NCI-H2081 (cell line): Measurements from ENCODE around the gene DDO.

Source experiments
- DNase-seq, 2 experiments: peaks; one replicate each; lab custom pipeline; 2025; lab: John Stamatoyannopoulos, UW

Gene DDO, protein sequence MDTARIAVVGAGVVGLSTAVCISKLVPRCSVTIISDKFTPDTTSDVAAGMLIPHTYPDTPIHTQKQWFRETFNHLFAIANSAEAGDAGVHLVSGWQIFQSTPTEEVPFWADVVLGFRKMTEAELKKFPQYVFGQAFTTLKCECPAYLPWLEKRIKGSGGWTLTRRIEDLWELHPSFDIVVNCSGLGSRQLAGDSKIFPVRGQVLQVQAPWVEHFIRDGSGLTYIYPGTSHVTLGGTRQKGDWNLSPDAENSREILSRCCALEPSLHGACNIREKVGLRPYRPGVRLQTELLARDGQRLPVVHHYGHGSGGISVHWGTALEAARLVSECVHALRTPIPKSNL

DNA sequence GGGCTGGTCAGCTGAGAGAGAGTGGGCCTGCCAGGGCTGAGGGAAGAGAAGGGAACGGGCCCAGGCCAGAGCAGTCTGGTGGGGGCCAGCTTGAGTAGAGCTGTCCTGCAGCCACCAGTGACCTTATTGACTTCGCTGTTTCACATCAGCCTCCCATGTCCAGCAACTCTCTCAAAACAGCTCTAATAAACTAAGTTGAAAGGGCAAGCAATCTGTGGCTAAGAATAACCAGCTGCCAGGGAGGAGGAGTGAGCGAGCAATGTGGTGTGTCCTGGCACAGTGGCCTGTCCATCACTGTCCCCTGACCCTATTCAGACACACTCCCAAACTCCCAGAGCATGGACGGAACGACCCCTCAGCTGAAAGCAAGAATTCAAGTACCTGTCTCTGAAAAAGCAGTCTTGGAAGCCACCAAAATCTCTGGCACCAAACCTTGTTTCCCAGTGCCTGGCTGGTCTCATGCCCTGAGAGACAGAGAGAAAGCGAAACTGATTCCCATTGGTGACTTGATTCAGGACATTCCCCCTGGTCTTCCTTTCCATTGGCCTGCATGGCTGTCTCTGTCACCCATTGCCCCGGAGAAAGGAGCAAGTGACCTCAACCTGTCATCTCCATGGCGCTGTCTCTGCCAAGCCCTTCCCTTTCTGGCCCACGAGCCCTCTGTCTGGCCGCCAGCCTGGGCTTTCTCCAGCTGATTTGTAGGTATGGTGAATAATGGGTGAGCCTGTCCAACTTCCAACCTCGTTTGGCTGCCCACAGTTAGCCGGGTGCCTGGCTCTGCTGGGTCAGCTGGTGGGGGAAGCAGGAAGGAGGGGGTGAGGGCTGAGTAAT lies at the start of gene DDO:
TSS of gene DDO (minus strand) at position 490 of the 831 bp plus-strand sequence. CDS start 2,113 bp downstream, outside the sequence.
- DNase-seq = no peak

DNA sequence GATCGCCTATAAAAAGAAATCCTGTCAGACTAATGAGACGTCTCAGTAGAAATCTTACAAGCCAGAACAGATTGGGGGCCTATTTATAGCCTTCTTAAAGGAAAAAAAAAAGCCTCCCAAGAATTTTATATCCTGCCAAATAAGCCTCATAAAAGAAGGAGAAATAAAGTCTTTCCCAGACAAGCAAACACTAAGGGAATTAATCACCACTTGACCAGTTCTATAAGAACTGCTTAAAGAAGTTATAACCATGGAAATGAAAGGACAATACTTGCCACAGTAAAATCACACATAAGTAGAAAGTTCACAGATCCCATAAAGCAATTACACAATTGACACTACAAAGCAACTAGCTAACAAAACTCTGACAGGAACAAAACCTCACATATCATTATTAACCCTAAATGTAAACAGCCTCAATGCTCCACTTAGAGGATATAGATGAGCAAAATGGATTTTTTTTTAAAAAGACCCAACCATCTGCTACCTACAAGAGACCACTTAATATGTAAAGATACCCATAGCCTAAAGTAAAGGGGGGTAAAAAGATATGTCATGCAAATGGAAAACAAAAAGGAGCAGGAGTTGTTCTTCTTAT lies 47.6 kb upstream of the DDO start:
- no peak for DNase-seq

DNA sequence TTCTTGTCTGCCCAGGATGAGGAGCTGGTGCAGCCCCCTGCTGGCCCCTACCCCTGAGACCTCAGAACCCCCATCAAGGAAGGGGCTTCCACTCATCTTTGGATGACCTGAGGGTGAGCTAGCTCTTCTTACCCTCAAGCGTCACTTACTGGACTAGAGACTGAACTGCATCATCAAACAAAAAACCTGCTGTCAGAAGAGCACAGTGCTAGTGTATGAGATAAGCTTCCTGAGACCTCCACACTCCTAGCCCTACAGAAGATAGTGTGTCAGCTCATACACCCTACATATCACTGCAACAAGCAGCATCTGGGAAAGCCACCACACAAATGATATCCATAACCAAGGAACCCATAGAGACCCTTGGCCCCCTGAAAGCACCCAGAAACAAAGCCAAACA lies 46.0 kb upstream of the DDO start:
- DNase-seq = no peak

DNA sequence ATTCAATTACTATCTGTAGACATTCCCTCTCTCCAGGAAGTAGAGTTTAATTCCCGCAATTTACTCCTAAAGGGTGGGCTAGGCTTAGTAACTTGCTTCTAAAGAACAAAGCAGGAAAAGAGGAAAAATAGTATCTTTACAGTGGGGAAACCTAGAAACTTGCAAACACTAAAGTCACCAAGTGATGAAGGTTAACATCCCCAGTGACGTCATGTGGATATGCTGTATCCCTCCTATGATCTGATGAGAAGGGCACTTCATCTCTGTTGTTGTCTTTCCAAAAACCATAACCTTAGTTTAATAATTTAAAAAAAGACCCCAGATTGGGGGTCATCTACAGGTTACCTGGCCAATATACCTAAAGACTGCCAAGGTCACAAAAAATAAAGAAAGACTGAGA lies 43.8 kb upstream of the DDO start:
- no peak for DNase-seq

DNA sequence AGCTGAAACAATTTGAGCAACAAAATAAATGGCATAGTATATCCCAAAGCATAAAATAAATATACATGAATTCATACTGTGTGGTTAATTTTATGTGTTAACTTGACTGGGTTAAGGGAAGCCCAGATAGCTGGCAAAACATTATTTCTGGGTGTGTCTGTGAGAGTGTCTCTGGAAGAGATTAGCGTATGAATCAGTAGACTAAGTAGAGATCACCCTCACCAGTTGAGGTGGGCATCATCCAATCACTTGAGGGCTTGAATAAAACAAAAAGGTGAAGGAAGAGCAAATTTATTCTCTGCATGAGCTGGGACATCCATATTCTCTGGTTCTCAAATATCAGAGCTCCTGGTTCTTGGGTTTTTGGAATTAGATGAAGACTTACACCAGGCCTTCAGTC lies 43.1 kb upstream of the DDO start:
- DNase-seq = no peak

DNA sequence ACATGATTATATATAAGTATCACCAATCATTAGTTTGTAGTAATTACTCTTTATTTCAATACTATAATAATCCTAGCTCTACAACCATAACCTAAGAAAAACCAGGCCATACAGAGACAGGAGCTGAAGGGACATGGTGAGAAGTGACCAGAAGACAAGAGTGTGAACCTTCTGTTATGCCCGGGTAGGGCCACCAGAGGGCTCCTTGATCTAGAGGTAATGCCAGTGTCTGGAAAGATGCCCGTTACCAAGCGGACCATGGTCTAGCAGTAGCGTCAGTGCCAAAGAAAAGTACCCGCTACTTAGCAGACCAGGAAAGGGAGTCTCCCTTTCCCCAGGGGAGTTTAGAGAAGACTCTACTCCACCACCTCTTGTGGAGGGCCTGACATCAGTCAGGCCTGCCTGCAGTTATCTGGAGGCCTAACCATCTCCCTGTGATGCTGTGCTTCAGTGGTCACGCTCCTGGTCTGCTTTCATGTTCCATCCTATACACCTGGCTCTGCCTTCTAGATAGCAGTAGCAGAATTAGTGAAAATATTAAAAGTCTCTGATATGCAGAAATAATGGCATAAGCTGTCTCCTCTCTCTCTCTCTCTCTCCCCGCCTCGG lies 42.3 kb upstream of the DDO start:
- peak in 1 of 2 experiments; percentile 15 for DNase-seq

DNA sequence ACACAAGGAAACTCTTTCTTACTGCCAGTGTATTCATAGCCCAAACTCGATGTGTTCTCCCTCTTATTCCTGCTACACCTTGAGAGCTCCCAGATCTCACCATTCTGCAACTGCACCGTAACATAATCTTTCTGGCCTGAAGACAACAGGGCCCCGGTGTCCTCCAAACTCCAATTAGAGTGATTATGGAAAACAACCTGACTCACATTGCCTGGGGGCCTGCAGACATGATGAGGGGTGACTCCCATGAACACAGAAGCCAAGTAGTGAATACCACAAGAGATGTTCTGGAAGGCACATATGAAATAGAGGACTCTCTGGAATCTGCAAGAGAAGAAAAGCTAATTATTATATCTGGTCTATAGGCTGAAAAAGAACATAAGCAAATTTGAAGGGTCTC lies 41.3 kb upstream of the DDO start:
- no peak for DNase-seq

DNA sequence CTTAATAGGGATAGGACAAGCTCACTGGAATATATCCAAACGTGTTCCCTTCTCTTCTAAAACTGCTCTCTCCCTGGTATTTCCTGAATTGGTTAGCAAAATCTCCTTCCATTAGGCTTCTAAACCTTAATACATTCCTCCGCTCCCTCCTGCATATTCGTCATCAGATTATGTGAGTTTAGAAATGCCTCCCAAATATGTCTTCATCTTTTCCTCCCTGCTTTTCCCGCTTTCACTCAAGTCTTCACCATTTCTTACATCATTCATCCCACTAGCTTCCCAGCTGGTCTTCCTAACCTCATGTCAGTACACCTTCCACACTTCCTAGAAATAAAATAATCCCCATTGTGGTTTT lies 34.1 kb upstream of the DDO start:
- no peak for DNase-seq

DNA sequence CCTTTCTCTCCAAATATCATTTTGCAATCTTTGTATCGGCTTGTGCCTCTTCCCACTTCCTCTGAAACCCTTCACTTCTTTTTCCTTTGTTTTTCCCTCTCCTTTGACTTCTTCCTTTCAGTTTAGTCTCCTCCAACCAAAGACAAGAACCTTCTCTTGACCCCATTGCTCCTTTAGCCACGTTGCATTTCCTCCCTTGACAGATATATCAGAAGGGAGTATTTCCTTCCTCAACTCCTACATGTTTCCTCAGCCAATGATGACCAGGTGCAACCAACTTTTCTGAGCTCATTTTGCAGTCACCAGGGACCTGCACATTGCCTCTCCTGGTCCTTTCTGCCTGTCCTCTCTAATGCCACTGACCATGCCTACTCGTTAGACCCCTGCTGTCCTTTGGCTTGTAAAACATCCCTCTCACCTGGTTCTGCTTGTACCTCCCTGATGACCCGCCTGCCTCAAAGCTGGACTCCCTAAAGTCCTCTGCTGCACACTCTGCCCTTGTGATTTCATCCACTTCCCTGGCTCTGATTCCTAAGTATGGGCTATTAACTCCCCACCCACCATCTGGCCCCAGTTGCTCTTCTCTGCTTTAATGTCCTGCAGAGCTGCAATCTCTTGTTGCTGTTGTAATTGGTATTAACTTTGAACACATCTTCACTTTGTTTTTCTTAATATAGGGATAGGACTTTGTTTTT lies 33.6 kb upstream of the DDO start:
- no peak for DNase-seq

DNA sequence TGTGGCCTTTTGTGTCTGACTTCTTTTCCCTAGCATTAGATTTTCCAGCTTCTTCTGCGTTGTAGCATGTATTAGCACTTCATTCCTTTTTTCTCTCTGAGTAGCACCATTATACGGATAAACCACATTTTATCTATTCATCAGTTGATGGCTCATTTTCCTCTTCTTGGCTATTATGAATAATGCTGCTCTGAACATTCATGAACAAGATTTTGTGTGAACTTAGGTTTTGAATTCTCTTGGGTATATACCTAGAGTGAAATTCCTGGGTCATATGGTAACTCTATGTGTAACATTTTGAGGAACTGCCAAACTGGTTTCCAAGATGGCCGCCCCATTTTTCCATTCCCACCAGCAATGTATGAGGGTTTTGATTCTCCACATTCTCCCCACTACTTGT lies 32.4 kb upstream of the DDO start:
- DNase-seq = no peak

DNA sequence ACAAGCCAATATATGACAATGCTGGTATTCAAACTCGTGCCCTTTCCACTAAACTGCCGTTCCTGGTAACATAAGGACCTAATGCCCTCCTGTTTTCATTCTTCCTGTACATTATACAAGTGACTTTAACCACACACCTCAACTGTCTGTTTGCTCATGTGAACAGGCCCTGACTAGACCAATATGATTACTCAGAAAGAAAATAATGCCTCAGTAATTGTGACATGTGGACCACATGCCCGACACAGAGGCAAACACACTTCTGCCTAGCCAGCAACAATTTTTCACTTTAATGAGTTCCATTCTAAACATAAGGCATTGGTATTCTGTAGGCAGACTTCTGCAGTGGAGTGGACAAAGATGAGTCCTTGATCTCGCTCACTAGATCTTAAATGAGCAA lies 31.0 kb upstream of the DDO start:
- DNase-seq = no peak

DNA sequence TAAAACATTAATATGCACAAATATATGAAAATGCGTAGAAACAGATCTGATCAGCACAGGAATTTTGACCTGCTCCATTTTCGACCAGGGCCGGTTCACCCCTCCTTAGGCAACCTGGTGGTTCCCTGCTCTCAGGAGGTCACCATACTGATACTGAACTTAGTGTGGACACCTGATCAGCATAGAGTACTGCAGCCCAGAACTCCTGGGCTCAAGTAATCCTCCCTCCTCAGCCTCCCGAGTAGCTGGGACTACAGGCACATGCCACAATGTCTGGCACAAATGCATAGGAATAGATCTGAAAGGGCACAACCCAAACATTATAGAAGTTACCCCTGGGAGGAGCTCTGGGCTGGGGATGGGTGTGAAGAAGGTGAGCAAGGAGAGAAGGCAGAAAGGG lies 24.7 kb upstream of the DDO start:
- no peak for DNase-seq

DNA sequence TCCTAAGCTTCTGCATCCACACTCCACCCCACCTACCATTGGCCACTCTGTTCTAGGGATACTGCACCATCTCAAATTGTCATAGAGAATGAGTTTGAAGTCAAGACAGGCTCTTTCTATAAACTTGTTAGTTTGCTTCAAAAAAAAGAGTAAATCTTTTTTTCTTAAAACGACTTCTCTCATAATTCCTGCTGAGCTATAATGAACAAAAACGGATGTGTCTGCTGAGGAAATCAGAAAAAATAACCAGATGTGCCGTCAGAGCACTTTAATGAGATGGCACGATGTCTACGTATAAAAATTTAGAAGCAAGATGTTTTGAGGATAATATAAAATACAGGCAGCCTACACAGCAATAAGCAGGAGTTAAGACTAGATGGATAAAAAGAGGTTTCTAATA lies 24.0 kb upstream of the DDO start:
- no peak for DNase-seq

DNA sequence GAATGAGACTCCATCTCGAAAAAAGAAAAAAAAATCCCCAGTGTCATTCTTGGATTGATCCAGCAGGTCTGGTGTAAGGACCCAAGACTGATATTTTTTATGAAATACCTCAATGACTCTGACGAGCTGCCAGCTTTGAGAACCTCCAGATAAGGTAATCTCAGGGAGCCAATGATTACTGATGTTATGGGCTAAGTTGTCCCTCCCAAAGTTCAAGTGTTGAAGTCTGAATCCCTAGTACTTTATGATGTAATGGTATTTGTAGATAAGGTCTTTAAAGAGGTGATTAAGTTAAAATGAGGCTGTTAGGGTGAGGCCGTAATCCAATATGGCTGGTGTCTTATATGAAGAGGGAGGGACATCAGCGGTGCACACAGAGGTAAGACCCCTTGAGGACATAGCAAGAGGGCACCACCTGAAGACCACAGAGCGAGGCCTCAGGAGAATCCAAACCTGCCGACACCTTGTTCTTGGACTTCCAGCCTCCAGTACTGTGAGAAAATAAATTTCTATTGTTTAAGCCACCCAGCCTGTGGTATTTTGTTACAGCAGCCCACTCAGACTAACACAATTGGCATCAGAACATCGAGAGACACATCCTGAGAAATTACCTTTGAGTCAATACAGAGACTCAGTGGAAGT lies 19.7 kb upstream of the DDO start:
- DNase-seq = no peak

DNA sequence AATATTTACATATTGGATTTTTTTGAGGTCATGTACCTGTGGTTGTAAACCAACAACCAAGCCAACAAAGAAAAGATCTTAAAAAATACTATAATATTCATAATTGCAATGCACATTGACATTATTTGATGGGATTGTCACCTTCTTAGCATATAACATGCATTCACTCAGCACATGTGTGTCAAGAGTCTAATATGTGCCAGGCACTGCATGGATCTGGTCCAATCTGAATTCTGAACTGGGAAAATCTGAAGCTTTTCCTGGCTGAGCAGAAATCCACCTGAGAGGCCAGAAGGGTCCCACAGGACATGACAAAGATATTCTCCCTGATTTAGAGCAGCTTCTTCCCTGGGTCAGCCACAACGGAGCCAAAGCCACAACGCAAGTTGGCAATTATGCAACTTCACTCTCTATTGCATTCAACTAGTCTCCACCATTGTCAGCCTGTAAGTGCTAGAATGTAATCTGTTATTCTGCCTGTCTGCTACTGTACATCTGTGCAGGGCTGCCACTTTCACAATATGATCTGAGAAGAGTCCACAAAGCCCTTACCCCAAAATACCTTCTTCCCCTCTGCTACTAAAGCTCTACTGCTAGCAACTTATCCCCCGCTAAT lies 17.0 kb upstream of the DDO start:
- DNase-seq = no peak

DNA sequence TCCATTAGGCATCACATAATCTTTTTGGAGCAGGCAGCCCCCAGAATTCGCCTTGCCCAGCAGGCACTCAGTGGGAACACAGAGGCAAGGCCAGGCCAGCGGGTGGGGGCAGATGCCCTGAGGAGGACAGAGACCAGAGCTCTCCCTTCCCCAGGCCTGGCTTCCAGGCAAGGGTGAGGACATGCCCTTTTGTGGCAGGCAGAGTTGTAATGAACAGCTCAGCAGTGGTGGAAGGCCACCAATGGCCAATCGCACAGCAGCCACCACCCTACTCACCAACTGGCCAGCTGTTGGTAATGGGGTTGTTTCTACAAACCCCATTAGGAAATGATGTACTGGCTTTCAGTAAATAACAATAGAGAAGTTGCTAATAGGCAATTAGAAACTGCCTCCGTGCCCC lies 15.4 kb upstream of the DDO start:
- DNase-seq = no peak

DNA sequence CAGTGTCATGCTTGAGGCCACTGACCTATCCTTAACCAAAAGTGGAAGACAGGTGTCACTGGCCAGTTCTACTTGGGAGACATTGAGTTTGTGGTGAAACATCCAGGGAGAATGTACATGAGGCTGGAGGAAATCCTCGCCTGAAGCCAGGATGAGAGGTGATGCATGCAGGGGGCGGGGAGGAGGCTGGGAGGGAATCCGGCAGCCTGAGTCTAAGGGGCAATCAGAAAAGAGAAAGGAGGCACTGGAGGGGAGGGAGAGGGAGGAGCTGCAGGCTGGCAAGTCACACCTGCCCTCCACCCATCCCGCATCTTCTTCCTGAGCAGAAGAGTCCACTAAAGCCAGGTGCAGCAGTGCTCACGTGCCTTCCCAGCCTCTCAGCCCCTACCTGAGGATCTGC lies 14.9 kb upstream of the DDO start:
- DNase-seq = no peak

DNA sequence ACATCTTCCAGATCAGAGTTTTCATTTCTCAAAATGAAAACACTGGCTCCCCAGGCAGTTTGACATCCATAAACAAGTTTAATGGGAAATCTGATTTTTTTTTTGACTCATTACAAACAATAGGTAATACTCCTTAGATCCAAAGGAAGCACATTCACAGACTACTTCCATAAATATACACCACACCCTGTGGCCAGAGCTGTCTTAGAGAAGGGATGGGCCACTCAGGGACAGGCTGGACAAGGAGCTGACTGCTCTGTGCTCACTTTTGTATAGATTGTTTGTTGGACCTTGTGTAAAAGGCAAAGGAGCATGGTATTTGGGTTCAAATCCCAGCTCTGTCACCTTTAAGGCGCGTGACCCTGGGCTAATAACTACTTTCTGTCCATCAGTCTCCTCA lies 12.8 kb upstream of the DDO start:
- no peak for DNase-seq

DNA sequence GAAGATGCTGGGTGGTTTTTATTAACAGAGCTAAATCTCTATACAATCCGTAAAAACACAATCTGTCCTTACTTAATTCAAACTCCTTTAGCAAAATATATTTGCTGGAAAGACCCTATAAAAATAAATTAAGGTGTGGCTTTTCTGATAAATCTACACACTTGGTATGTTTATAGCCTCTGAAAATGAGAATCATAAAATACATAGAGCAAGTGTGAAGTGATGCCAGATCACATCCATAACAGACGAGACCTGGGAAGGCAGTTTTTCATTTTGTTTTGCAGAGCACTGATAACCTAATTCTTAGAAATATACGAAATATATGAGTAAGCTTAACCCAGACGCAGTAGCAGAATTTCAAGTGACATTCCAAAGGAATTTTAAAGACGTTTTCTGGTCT lies 10.4 kb upstream of the DDO start:
- no peak for DNase-seq

DNA sequence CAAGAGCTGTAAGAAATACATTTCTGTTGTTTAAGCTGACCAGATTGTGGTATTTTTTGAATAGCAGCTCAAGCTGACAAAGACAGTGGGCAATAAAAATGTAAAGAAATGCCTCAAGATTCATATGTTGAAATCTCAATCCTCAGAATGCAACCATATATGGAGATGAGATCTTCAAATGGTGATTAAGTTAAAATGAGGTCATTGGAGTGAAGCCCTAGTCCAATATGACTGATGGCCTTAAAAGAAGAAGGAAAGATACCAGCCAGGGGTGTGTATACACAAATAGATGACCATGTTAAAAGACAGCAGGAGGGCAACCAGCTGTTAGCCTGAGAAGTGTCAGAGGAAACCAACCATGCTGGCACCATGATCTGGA lies 7.1 kb upstream of the DDO start:
- DNase-seq = no peak

DNA sequence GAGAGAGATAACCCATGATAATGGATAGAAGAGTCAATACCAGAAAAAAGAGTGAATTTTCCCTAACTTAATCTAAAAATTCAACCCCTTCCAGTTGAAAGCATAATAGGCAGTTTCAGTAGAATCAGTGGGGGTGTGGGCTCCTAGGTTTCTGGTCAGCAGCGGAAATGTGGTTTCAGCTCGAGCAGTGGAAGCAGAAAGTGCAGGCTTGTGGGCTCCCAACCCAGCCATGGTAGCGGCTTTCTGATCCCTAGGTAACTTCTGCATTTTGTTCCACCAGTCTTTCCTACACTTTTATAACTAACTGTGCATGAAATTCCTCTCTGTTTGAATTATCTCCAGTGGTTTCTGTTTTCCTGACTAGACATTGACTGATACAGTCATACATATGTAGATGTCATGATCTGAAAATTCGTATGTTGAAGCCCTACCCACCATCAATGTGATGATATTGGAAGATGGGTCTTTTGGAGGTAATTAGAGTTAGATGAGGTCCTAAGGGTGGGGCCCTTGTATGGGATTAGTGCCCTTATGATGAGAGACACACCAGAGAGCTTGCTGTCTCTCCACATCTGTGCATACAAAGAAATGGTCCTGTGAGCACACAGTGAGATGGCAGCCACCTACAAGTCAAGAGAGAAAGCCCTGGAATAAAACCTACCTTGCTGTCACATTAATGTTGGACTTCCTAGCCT lies 6.5 kb upstream of the DDO start:
- DNase-seq = no peak
